ENCODE data around the gene SMAD2. TPM values are rescaled to one million over a fixed set of nuclear protein-coding genes. Genes with fewer than 3 reads are reported as not detected.
"Not testable (repeated sequence)": the region's sequence is repeated elsewhere in the genome, so short reads cannot be mapped to it uniquely, and the experiment has no call there.

The SMAD2 gene
- total and polyA plus RNA-seq, 2 experiments from 2014 or later = 52.4 to 77.7 TPM

DNA sequence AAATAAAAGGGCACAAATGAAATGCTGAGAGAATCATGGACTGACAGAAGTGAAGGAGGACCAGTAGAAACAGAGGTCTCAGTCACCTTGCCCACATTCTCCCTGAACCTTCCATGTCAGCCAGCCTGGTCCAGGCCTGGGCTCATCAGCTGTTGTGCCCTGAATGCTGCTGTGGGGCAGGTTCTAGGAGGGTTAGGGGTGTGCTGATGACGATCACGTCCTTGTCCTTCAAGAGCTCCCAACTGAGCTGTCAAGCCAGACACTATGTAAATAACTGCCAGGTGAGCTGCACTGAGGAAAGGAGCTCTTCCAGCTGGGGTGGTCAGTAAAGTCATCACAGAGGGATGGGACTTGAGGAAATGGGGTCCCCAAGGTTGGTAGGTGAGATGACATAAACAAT, 156.5 kb downstream of the SMAD2 start:
- 17 to 26% methylated on average over 2 of the region's 2 CpGs for WGBS, 2 experiments (ENCODE audit: low coverage in 1 of 2, low lambda C conversion rate in 2 of 2, missing lambda C conversion rate in 2 of 2)

GRCh38 chr18:47772374-47773248, 157.8 kb downstream of the SMAD2 start:
- H3K9me3 ChIP-seq (ENCODE audit: low read depth) = no peaks in the 10 kb centered on the region
- H3K9me2 ChIP-seq (ENCODE audit: insufficient read depth) = no peaks in the 10 kb centered on the region
- H4K20me1 ChIP-seq (ENCODE audit: insufficient read depth) = no peaks in the 10 kb centered on the region
- H3K9ac ChIP-seq = no peak overlapping the region
- WGBS, 2 experiments (ENCODE audit: low coverage in 1 of 2, low lambda C conversion rate in 2 of 2, missing lambda C conversion rate in 2 of 2) = 58% methylated on average over 16 of the region's 16 CpGs
- no peaks in the 10 kb centered on the region for H3K79me2 ChIP-seq (ENCODE audit: insufficient read depth)
- in situ Hi-C loops (cut with MboI) = no loop called here
- H2AFZ ChIP-seq = 0 out of 2 replicates have a peak overlapping the region, but pooled peaks have one; percentile 37
- TF ChIP-seq EZH2phosphoT487 (IDR thresholded peaks at IDR 0.05; ENCODE audit: insufficient read depth, low read depth) (no peak), EZH2 (IDR thresholded peaks at IDR 0.05; ENCODE audit: insufficient read depth, poor library complexity, severe bottlenecking) (no peak)
- H3K27ac ChIP-seq = no peak overlapping the region
- H3K36me3 ChIP-seq (ENCODE audit: low read depth) = no peaks in the 10 kb centered on the region
- H3K27me3 ChIP-seq (replicated peaks; ENCODE audit: insufficient read depth) = peaks cover 10% of the 10 kb centered on the region; the same call in 1 of the 2 replicates
- DNase-seq = peak; percentile 69
- no peaks in the 10 kb centered on the region for H3K4me1 ChIP-seq (ENCODE audit: insufficient read depth)
- H3K4me3 ChIP-seq = no peak overlapping the region
- H3K4me2 ChIP-seq (ENCODE audit: unreplicated experiment) = no peak overlapping the region
- no peaks in the 10 kb centered on the region for H3F3A ChIP-seq (ENCODE audit: insufficient read depth)

More for the DNA sequence above, 156.5 kb downstream of the SMAD2 start:
- DNase-seq = no peak
- in situ Hi-C loops (cut with MboI) = no loop called here
- Histone ChIP-seq H3K27me3 (replicated peaks; ENCODE audit: insufficient read depth) (peaks cover 15% of the 10 kb centered on the region; the same call in 1 of the 2 replicates), H3K4me1 (ENCODE audit: insufficient read depth) (no peaks in the 10 kb centered on the region), H3K4me2 (ENCODE audit: unreplicated experiment) (no peak overlapping the region), H3K9me2 (ENCODE audit: insufficient read depth) (no peaks in the 10 kb centered on the region), H3K4me3 (no peak overlapping the region), H3K9me3 (ENCODE audit: low read depth) (no peaks in the 10 kb centered on the region), H2AFZ (no peak overlapping the region), H4K20me1 (ENCODE audit: insufficient read depth) (no peaks in the 10 kb centered on the region), H3K36me3 (ENCODE audit: low read depth) (no peaks in the 10 kb centered on the region), H3K27ac (no peak overlapping the region), H3K79me2 (ENCODE audit: insufficient read depth) (no peaks in the 10 kb centered on the region), H3K9ac (no peak overlapping the region), H3F3A (ENCODE audit: insufficient read depth) (no peaks in the 10 kb centered on the region)
- TF ChIP-seq EZH2 (IDR thresholded peaks at IDR 0.05; ENCODE audit: insufficient read depth, poor library complexity, severe bottlenecking) (no peak), EZH2phosphoT487 (IDR thresholded peaks at IDR 0.05; ENCODE audit: insufficient read depth, low read depth) (no peak)

DNA sequence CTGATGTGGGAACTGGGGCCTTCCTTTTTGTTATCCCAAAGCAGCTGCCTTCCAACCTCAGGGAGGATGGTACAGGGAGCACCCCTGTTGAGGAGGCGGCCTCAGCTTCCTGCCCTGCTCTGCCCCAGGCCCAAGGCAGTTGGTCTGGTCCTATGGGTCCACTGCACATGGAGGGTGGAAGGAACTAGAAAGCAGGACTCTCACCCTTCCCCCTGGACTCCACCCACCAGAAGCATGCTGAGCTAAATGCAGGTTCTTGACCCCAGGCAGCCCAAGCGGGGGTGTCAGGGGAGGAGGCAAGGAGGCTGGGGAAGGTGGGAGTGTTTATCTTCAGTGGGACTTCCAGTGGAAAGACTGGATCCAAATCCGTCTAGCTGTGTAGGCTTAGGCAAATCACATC, 158.5 kb downstream of the SMAD2 start:
- Histone ChIP-seq H3K9me3 (ENCODE audit: low read depth) (no peaks in the 10 kb centered on the region), H3K4me1 (ENCODE audit: insufficient read depth) (no peaks in the 10 kb centered on the region), H3K36me3 (ENCODE audit: low read depth) (no peaks in the 10 kb centered on the region), H2AFZ (no peak overlapping the region), H3F3A (ENCODE audit: insufficient read depth) (no peaks in the 10 kb centered on the region), H3K27me3 (replicated peaks; ENCODE audit: insufficient read depth) (peaks cover 3% of the 10 kb centered on the region; the same call in 1 of the 2 replicates), H3K9me2 (ENCODE audit: insufficient read depth) (no peaks in the 10 kb centered on the region), H3K4me2 (ENCODE audit: unreplicated experiment) (no peak overlapping the region), H4K20me1 (ENCODE audit: insufficient read depth) (no peaks in the 10 kb centered on the region), H3K4me3 (no peak overlapping the region), H3K79me2 (ENCODE audit: insufficient read depth) (no peaks in the 10 kb centered on the region), H3K9ac (no peak overlapping the region), H3K27ac (no peak overlapping the region)
- in situ Hi-C loops (cut with MboI) = no loop called here
- no peak for TF ChIP-seq EZH2phosphoT487 (IDR thresholded peaks at IDR 0.05; ENCODE audit: insufficient read depth, low read depth)
- no peak for TF ChIP-seq EZH2 (IDR thresholded peaks at IDR 0.05; ENCODE audit: insufficient read depth, poor library complexity, severe bottlenecking)
- 23 to 51% methylated on average over 2 to 3 of the region's 3 CpGs for WGBS, 2 experiments (ENCODE audit: low coverage in 1 of 2, low lambda C conversion rate in 2 of 2, missing lambda C conversion rate in 2 of 2)
- no peak for DNase-seq

DNA sequence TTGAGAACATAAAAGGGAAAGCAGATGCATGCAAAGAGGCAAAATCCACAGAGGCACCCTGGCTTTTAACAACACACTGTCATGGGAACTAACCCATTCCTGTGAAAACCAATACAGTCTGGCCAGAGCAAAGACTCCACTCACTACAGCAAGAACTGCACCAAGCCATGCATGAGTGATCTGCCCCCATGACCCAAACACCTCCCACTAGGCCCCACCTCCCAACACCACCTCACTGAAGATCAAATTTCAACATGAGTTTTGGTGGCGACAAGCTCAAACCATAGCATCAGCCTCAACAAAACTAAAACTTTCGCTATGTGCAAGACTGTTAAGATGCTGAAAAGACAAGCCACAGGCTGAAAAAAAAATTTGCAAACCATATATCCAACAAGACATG, 162.8 kb downstream of the SMAD2 start:
- DNase-seq = no peak
- Histone ChIP-seq H3F3A (ENCODE audit: insufficient read depth) (no peaks in the 10 kb centered on the region), H3K9ac (no peak overlapping the region), H3K79me2 (ENCODE audit: insufficient read depth) (no peaks in the 10 kb centered on the region), H4K20me1 (ENCODE audit: insufficient read depth) (no peaks in the 10 kb centered on the region), H3K9me3 (ENCODE audit: low read depth) (no peaks in the 10 kb centered on the region), H3K4me1 (ENCODE audit: insufficient read depth) (no peaks in the 10 kb centered on the region), H3K27ac (no peak overlapping the region), H2AFZ (no peak overlapping the region), H3K4me3 (no peak overlapping the region), H3K36me3 (ENCODE audit: low read depth) (no peaks in the 10 kb centered on the region), H3K9me2 (ENCODE audit: insufficient read depth) (no peaks in the 10 kb centered on the region), H3K27me3 (replicated peaks; ENCODE audit: insufficient read depth) (peaks cover 6% of the 10 kb centered on the region), H3K4me2 (ENCODE audit: unreplicated experiment) (no peak overlapping the region)
- 56 to 59% methylated on average over 2 of the region's 2 CpGs for WGBS, 2 experiments (ENCODE audit: low coverage in 1 of 2, low lambda C conversion rate in 2 of 2, missing lambda C conversion rate in 2 of 2)
- no peak for TF ChIP-seq EZH2 (IDR thresholded peaks at IDR 0.05; ENCODE audit: insufficient read depth, poor library complexity, severe bottlenecking)
- no peak for TF ChIP-seq EZH2phosphoT487 (IDR thresholded peaks at IDR 0.05; ENCODE audit: insufficient read depth, low read depth)
- in situ Hi-C loops (cut with MboI) = loop anchor here (10.0 kb wide), 1 partner anchor 237 kb away; no protein-coding TSS in a partner anchor

GRCh38 chr18:47767198-47767597, 163.3 kb downstream of the SMAD2 start:
- not testable (repeated sequence) for H4K20me1 ChIP-seq (ENCODE audit: insufficient read depth); H3K27ac ChIP-seq; H3K36me3 ChIP-seq (ENCODE audit: low read depth); H3K79me2 ChIP-seq (ENCODE audit: insufficient read depth); H2AFZ ChIP-seq; H3K4me2 ChIP-seq (ENCODE audit: unreplicated experiment); H3K4me3 ChIP-seq; H3K4me1 ChIP-seq (ENCODE audit: insufficient read depth); H3K9ac ChIP-seq; DNase-seq; H3F3A ChIP-seq (ENCODE audit: insufficient read depth); H3K9me2 ChIP-seq (ENCODE audit: insufficient read depth); H3K9me3 ChIP-seq (ENCODE audit: low read depth)
- H3K27me3 ChIP-seq (replicated peaks; ENCODE audit: insufficient read depth) = peaks cover 11% of the 10 kb centered on the region
- 85 to 91% methylated on average over 3 of the region's 3 CpGs for WGBS, 2 experiments (ENCODE audit: low coverage in 1 of 2, low lambda C conversion rate in 2 of 2, missing lambda C conversion rate in 2 of 2)
- in situ Hi-C loops (cut with MboI) = loop anchor here (10.0 kb wide), 1 partner anchor 238 kb away; no protein-coding TSS in a partner anchor

Measured in GM23248 (cell line).